ENCODE results near the gene SPRING1.

GRCh38 chr12:116765271-116765670 lies 27.4 kb upstream of the SPRING1 start:
- no peak for TF ChIP-seq POLR2A (IDR thresholded peaks at IDR 0.05)
- TF ChIP-seq CTCF (IDR thresholded peaks at IDR 0.05) = no peak
